A549 (cell line): ENCODE measurements around the gene HECTD2. TPM values are rescaled to one million over a fixed set of nuclear protein-coding genes. Genes with fewer than 3 reads are reported as not detected.

Source experiments
- ATAC-seq, 2 experiments: fragments of 200-7000 bp in 1 of 2; fragments of >200 bp in 1 of 2; cut with Nextera tagmentation in 1 of 2; cut with Tn5 transposase in 1 of 2; 3 replicates each; pipeline versions ENCODE4 v1.8.0 to v1.9.1; 2018 to 2020; ENCODE audit warnings: mild to moderate bottlenecking in 1 of 2, moderate library complexity in 1 of 2
- CTCF ChIA-PET: fragments of 300-600 bp; sonication (Branson Sonifier 250); formaldehyde crosslinking; extraction: SDS; loops from one replicate; lab custom pipeline; 2021; ENCODE audit warnings: antibody characterized with exemption, inconsistent platforms; lab: Yijun Ruan, JAX
- POLR2A ChIA-PET: fragments of 350-600 bp; formaldehyde crosslinking; extraction: SDS; loops from one replicate; lab custom pipeline; 2021; ENCODE audit warnings: antibody characterized with exemption, inconsistent platforms; lab: Yijun Ruan, JAX
- DNase-seq, 2 experiments: peaks; one replicate each; pipeline versions ENCODE4 v3.0.0 to v3.0.0-alpha.2; 2011 to 2016; ENCODE audit warnings: low read depth in 1 of 2, low spot score in 1 of 2
- FAIRE-seq: peaks from 2 replicates; lab custom pipeline; 2011; peaks lifted over from hg19 to GRCh38; lab: Jason Lieb, UNC
- H3K27ac ChIP-seq, 2 experiments: fragments of >200 bp; sonication (Bioruptor Twin); formaldehyde crosslinking; 3 replicates each; pipeline ENCODE4 v1.5.1; 2016 to 2017
- H3K4me1 ChIP-seq: fragments of >200 bp; sonication (Bioruptor Twin); formaldehyde crosslinking; 3 replicates; pipeline ENCODE4 v1.6.1; 2016
- H3K4me2 ChIP-seq: fragments of >200 bp; sonication (Bioruptor Twin); formaldehyde crosslinking; 3 replicates; pipeline ENCODE4 v1.6.1; 2016
- H3K4me3 ChIP-seq: fragments of >200 bp; sonication (Bioruptor Twin); formaldehyde crosslinking; 3 replicates; pipeline ENCODE4 v1.5.1; 2016
- H3K9me3 ChIP-seq: fragments of >200 bp; sonication (Bioruptor Twin); formaldehyde crosslinking; 3 replicates; pipeline ENCODE4 v1.6.1; 2016
- ATOH8 ChIP-seq: fragments of 250-450 bp; sonication (Bioruptor Pico); IDR thresholded peaks from 2 replicates; pipeline ENCODE4 v1.5.0; 2020; ENCODE audit warnings: low read depth, mild to moderate bottlenecking, moderate library complexity
- BCL3 ChIP-seq: fragments of >200 bp; sonication (Bioruptor Twin); formaldehyde crosslinking; IDR thresholded peaks from 3 replicates; pipeline ENCODE4 v1.6.1; 2016
- BHLHE40 ChIP-seq: IDR thresholded peaks from 2 replicates; pipeline ENCODE4 v1.6.1; 2012; ENCODE audit warnings: low read depth, low read length, inconsistent platforms
- CBX2 ChIP-seq: fragments of 200-600 bp; sonication (generic); IDR thresholded peaks from 2 replicates; pipeline ENCODE4 v1.6.1; 2016; ENCODE audit warnings: low read depth, mild to moderate bottlenecking, borderline replicate concordance
- CBX8 ChIP-seq: fragments of 200-600 bp; sonication (generic); IDR thresholded peaks from 2 replicates; pipeline ENCODE4 v1.6.1; 2016
- CHD2 ChIP-seq: fragments of 150-350 bp; IDR thresholded peaks from 2 replicates; pipeline ENCODE4 v1.6.1; 2014; ENCODE audit warnings: low read length; ENCODE audit not compliant: partially characterized antibody
- CHD4 ChIP-seq: fragments of 200-600 bp; sonication (generic); IDR thresholded peaks from 2 replicates; pipeline ENCODE4 v1.6.1; 2016; ENCODE audit warnings: antibody characterized with exemption, mild to moderate bottlenecking, borderline replicate concordance
- EHMT2 ChIP-seq: fragments of 200-600 bp; sonication (generic); IDR thresholded peaks from 2 replicates; pipeline ENCODE4 v1.6.1; 2016; ENCODE audit warnings: antibody characterized with exemption, low read depth, mild to moderate bottlenecking, moderate library complexity
- FOSL2 ChIP-seq, 2 experiments: fragments of 450-650 bp in 1 of 2; fragments of >200 bp in 1 of 2; sonication (Bioruptor Twin) in 1 of 2; formaldehyde crosslinking; IDR thresholded peaks; 2 replicates each; pipeline versions ENCODE4 v1.5.0 to v1.6.1; 2016 to 2020; ENCODE audit warnings: mild to moderate bottlenecking in 1 of 2, moderate library complexity in 1 of 2
- FOXS1 ChIP-seq: fragments of 250-450 bp; sonication (Bioruptor Pico); IDR thresholded peaks from 2 replicates; pipeline ENCODE4 v1.5.0; 2020; ENCODE audit warnings: mild to moderate bottlenecking, moderate library complexity
- GATA3 ChIP-seq: IDR thresholded peaks from 2 replicates; pipeline ENCODE4 v1.6.1; 2012; ENCODE audit warnings: borderline replicate concordance
- HDAC2 ChIP-seq: fragments of 200-600 bp; sonication (generic); IDR thresholded peaks from 2 replicates; pipeline ENCODE4 v1.6.1; 2016
- HES2 ChIP-seq: fragments of >200 bp; sonication (Bioruptor Twin); formaldehyde crosslinking; IDR thresholded peaks from 2 replicates; pipeline ENCODE4 v1.6.1; 2016
- HMGXB4 ChIP-seq: fragments of 250-450 bp; sonication (Bioruptor Pico); IDR thresholded peaks from 2 replicates; pipeline ENCODE4 v1.5.0; 2021; ENCODE audit warnings: mild to moderate bottlenecking, moderate library complexity, borderline replicate concordance
- HOXA7 ChIP-seq: fragments of 250-450 bp; sonication (Bioruptor Pico); IDR thresholded peaks from 2 replicates; pipeline ENCODE4 v1.5.0; 2020; ENCODE audit warnings: mild to moderate bottlenecking, moderate library complexity
- HOXB5 ChIP-seq: fragments of 250-450 bp; sonication (Bioruptor Pico); IDR thresholded peaks from 2 replicates; pipeline ENCODE4 v1.5.0; 2020; ENCODE audit warnings: mild to moderate bottlenecking, moderate library complexity
- JUNB ChIP-seq: fragments of >200 bp; sonication (Bioruptor Twin); formaldehyde crosslinking; IDR thresholded peaks from 2 replicates; pipeline ENCODE4 v1.6.1; 2016
- KDM1A ChIP-seq: fragments of 200-600 bp; sonication (generic); IDR thresholded peaks from 2 replicates; pipeline ENCODE4 v1.6.1; 2016; ENCODE audit warnings: low read depth, mild to moderate bottlenecking
- KDM5A ChIP-seq: fragments of 200-600 bp; sonication (generic); IDR thresholded peaks from 2 replicates; pipeline ENCODE4 v1.6.1; 2016; ENCODE audit warnings: antibody characterized with exemption, mild to moderate bottlenecking
- MAFK ChIP-seq: fragments of 450-650 bp; IDR thresholded peaks from 2 replicates; pipeline ENCODE4 v1.6.1; 2014; ENCODE audit not compliant: partially characterized antibody
- MAX ChIP-seq: IDR thresholded peaks from 2 replicates; pipeline ENCODE4 v1.6.1; 2012
- MAZ ChIP-seq: fragments of 150-350 bp; IDR thresholded peaks from 2 replicates; pipeline ENCODE4 v1.6.1; 2014; ENCODE audit warnings: antibody characterized with exemption, low read depth, low read length, borderline replicate concordance
- MYC ChIP-seq: IDR thresholded peaks from 2 replicates; pipeline ENCODE4 v1.6.1; 2012; ENCODE audit warnings: mild to moderate bottlenecking, inconsistent platforms, low read length, improper control_type of control experiment, borderline replicate concordance
- RCOR1 ChIP-seq: fragments of 150-350 bp; IDR thresholded peaks from 2 replicates; pipeline ENCODE4 v1.6.1; 2014; ENCODE audit warnings: antibody characterized with exemption, low read length, low read depth
- RFX5 ChIP-seq: fragments of 450-650 bp; IDR thresholded peaks from 2 replicates; pipeline ENCODE4 v1.7.1; 2014; ENCODE audit warnings: antibody characterized with exemption, mild to moderate bottlenecking, moderate library complexity
- SMC3 ChIP-seq: fragments of >200 bp; sonication (Bioruptor Twin); formaldehyde crosslinking; IDR thresholded peaks from 3 replicates; pipeline ENCODE4 v1.6.1; 2018; ENCODE audit warnings: inconsistent platforms
- SREBF2 ChIP-seq: fragments of 450-650 bp; IDR thresholded peaks from 2 replicates; pipeline ENCODE4 v1.6.1; 2014; ENCODE audit warnings: mild to moderate bottlenecking, moderate library complexity
- TFCP2L1 ChIP-seq: fragments of 250-450 bp; sonication (Bioruptor Pico); IDR thresholded peaks from 2 replicates; pipeline ENCODE4 v1.5.0; 2021; ENCODE audit warnings: mild to moderate bottlenecking
- USF2 ChIP-seq: fragments of 450-650 bp; IDR thresholded peaks from 2 replicates; pipeline ENCODE4 v1.6.1; 2014; ENCODE audit warnings: antibody characterized with exemption
- ZC3H11A ChIP-seq: fragments of 450-650 bp; IDR thresholded peaks from 2 replicates; pipeline ENCODE4 v1.6.1; 2014; ENCODE audit warnings: antibody characterized with exemption, mild to moderate bottlenecking
- ZFP36 ChIP-seq: fragments of 450-650 bp; IDR thresholded peaks from 2 replicates; pipeline ENCODE4 v1.6.1; 2014; ENCODE audit warnings: borderline replicate concordance; ENCODE audit not compliant: partially characterized antibody
- WGBS: methylation state at CpG from one replicate; pipeline ENCODE4 v1.1.6; 2017; ENCODE audit errors: missing lambda C conversion rate; 5-methylcytosine and 5-hydroxymethylcytosine counted together
- polyA plus RNA-seq, 4 experiments: library from polyadenylated mRNA; depleted of rRNA in 3 of 4; stranded (reverse); fragments of >200 nt; fragmentation: RNase III in 1 of 4; extraction: RNeasy Plus Mini Kit Qiagen cat#74134 plus additional on column Dnase treatment in 1 of 4; gene quantifications; 2 replicates in 3 of 4; 3 replicates in 1 of 4; pipeline ENCODE4 v1.2.3, GENCODE V29; 2011 to 2017

HECTD2 gene
- polyA plus RNA-seq, 2 of the 4 experiments (the other 2 are of a cell fraction), result 4.1 to 13.9 TPM

- TF ChIP-seq ATOH8 (CRISPR knock-in tag) (no peak), RFX5 (no peak), MYC (no peak), HOXA7 (CRISPR knock-in tag) (no peak), BCL3 (no peak), FOSL2 (IDR thresholded peaks at IDR 0.05) (no peak), FOSL2 (CRISPR knock-in tag; IDR thresholded peaks at IDR 0.05) (no peak), FOXS1 (CRISPR knock-in tag) (no peak), CHD2 (no peak), HOXB5 (CRISPR knock-in tag) (no peak)
Observed at GRCh38 chr10:91467114-91467513, 57.0 kb downstream of the HECTD2 start (continued).

GRCh38 chr10:91471602-91472001 is 61.5 kb downstream of the HECTD2 start:
- no peak overlapping the region for H3K4me3 ChIP-seq
- WGBS, result 97% methylated on average over 1 of the region's 1 CpG
- ChIA-PET CTCF (no interaction called here), POLR2A (no interaction called here)
- H3K4me1 ChIP-seq, result no peaks in the 10 kb centered on the region
- H3K4me2 ChIP-seq, result no peak overlapping the region
- no peak overlapping the region for H3K27ac ChIP-seq
- ATAC-seq (no peak), DNase-seq (no peak), FAIRE-seq (no peak)
- H3K9me3 ChIP-seq, result 0 out of 3 replicates have a peak, but pooled peaks cover 3% of the 10 kb centered on the region
- no peak for TF ChIP-seq HES2
- TF ChIP-seq BHLHE40, result no peak
- no peak for TF ChIP-seq EHMT2
- no peak for TF ChIP-seq MAFK
- no peak for TF ChIP-seq CHD2
- TF ChIP-seq KDM5A, result no peak
- no peak for TF ChIP-seq CHD4
- no peak for TF ChIP-seq MAX
- TF ChIP-seq FOSL2 (IDR thresholded peaks at IDR 0.05), result no peak
- no peak for TF ChIP-seq FOSL2 (CRISPR knock-in tag; IDR thresholded peaks at IDR 0.05)
- no peak for TF ChIP-seq CBX2
- TF ChIP-seq USF2, result no peak
- TF ChIP-seq GATA3, result no peak
- TF ChIP-seq HOXA7 (CRISPR knock-in tag), result no peak
- no peak for TF ChIP-seq KDM1A
- no peak for TF ChIP-seq ZC3H11A
- no peak for TF ChIP-seq SREBF2
- no peak for TF ChIP-seq ZFP36
- no peak for TF ChIP-seq MAZ

- no peak for ATAC-seq
- Histone ChIP-seq H3K9me3 (0 out of 3 replicates have a peak, but pooled peaks cover 3% of the 10 kb centered on the region), H3K4me1 (no peaks in the 10 kb centered on the region), H3K4me3 (no peak overlapping the region), H3K27ac (no peak overlapping the region), H3K4me2 (no peak overlapping the region)
- ChIA-PET CTCF (no interaction called here), POLR2A (no interaction called here)
- no peak for DNase-seq
- FAIRE-seq, result no peak
- TF ChIP-seq MAX (no peak), TFCP2L1 (CRISPR knock-in tag) (no peak), HDAC2 (no peak), HOXA7 (CRISPR knock-in tag) (no peak), RCOR1 (no peak), ATOH8 (CRISPR knock-in tag) (no peak), HMGXB4 (CRISPR knock-in tag) (no peak), SMC3 (no peak), RFX5 (no peak), JUNB (no peak), CBX8 (no peak)
- whole genome bisulfite sequencing, result 85% methylated on average over 2 of the region's 2 CpGs
Observed at GRCh38 chr10:91472911-91473310, 62.8 kb downstream of the HECTD2 start.
